ENCODE results near the gene CDK11A. TPM values are rescaled to one million over a fixed set of nuclear protein-coding genes. Genes with fewer than 3 reads are reported as not detected.

Gene CDK11A
- polyA plus RNA-seq, 3 donors, result 4.4 to 80.1 (median 13.3) TPM

- no peak for DNase-seq
- peaks cover 100% of the 10 kb centered on the region for H4K20me1 ChIP-seq (ENCODE audit: insufficient read depth, low read length)
- H3K4me3 ChIP-seq (replicated peaks in 1 of 3; ENCODE audit: low read depth in 2 of 3, low read length in 3 of 3), result no peak overlapping the region
- no peak overlapping the region for H3K27ac ChIP-seq (ENCODE audit: low read depth in 1 of 2, low read length in 2 of 2)
- Mint-ChIP-seq H3K4me1 (peaks cover 21% of the 10 kb centered on the region), H3K4me3 (no peak overlapping the region), H3K27ac (peak overlapping the region in 5 of 7 donors; percentile 26 to 81 (median 59)), H3K36me3 (peaks cover 83 to 98% of the 10 kb centered on the region in 2 donors), H3K9me3 (no peaks in the 10 kb centered on the region), H3K27me3 (ENCODE audit: low read depth in 3 of 3) (peaks cover 0 to 3% (median 0%) of the 10 kb centered on the region in 3 donors)
- H2AFZ ChIP-seq (ENCODE audit: insufficient read depth, low read depth, low read length, poor library complexity, severe bottlenecking), result no peak overlapping the region
- intact Hi-C loops (cut with micrococcal nuclease), result loop anchor here in 1 of 2 donors (5.0 kb wide), 1 partner anchor 148 kb away; no protein-coding TSS in a partner anchor
- H3K27me3 ChIP-seq (ENCODE audit: control insufficient read depth in 2 of 2, insufficient read depth in 2 of 2, low read length in 2 of 2), result no peaks in the 10 kb centered on the region
- no peaks in the 10 kb centered on the region for H3K9me3 ChIP-seq (replicated peaks in 1 of 2; ENCODE audit: control insufficient read depth in 1 of 2, insufficient read depth in 1 of 2, low read length in 2 of 2)
- no peak overlapping the region for H3K4me2 ChIP-seq (replicated peaks; ENCODE audit: extremely low read depth, low read length, poor library complexity, severe bottlenecking)
- no peak for TF ChIP-seq CTCF (IDR thresholded peaks at IDR 0.05)
- no peak overlapping the region for H3K9ac ChIP-seq (ENCODE audit: insufficient read depth, low read length, poor library complexity, severe bottlenecking)
- peaks cover 12 to 18% of the 10 kb centered on the region in 2 donors for H3K4me1 ChIP-seq (ENCODE audit: control insufficient read depth in 1 of 2, insufficient read depth in 2 of 2, low read length in 2 of 2)
- 93% methylated on average over 35 of the region's 37 CpGs for WGBS (ENCODE audit: insufficient coverage)
- H3K36me3 ChIP-seq (replicated peaks in 1 of 2; ENCODE audit: control insufficient read depth in 1 of 2, insufficient read depth in 2 of 2, low read length in 2 of 2), result peaks cover 95 to 98% of the 10 kb centered on the region in 2 donors
- peaks cover 95% of the 10 kb centered on the region for H3K79me2 ChIP-seq (ENCODE audit: insufficient read depth, low read length)
These were observed 35.5 kb upstream of the CDK11A start for GRCh38 chr1:1759456-1760344.

- H2AFZ ChIP-seq (ENCODE audit: insufficient read depth, low read depth, low read length, poor library complexity, severe bottlenecking), result no peak overlapping the region
- H3K36me3 Mint-ChIP-seq, result peaks cover 80 to 98% of the 10 kb centered on the region in 2 donors
- peak overlapping the region in 1 of 2 donors; percentile 59 for H3K27ac ChIP-seq (ENCODE audit: low read depth in 1 of 2, low read length in 2 of 2)
- intact Hi-C loops (cut with micrococcal nuclease), result no loop called here
- no peak overlapping the region for H3K9ac ChIP-seq (ENCODE audit: insufficient read depth, low read length, poor library complexity, severe bottlenecking)
- H4K20me1 ChIP-seq (ENCODE audit: insufficient read depth, low read length), result peaks cover 100% of the 10 kb centered on the region
- H3K79me2 ChIP-seq (ENCODE audit: insufficient read depth, low read length), result peaks cover 88% of the 10 kb centered on the region
- no peak overlapping the region for H3K4me3 ChIP-seq (replicated peaks in 1 of 3; ENCODE audit: low read depth in 2 of 3, low read length in 3 of 3)
- no peak for TF ChIP-seq CTCF (IDR thresholded peaks at IDR 0.05)
- no peaks in the 10 kb centered on the region for H3K9me3 ChIP-seq (replicated peaks in 1 of 2; ENCODE audit: control insufficient read depth in 1 of 2, insufficient read depth in 1 of 2, low read length in 2 of 2)
- WGBS (ENCODE audit: insufficient coverage), result 68% methylated on average over 33 of the region's 34 CpGs
- DNase-seq, result no peak
- H3K36me3 ChIP-seq (replicated peaks in 1 of 2; ENCODE audit: control insufficient read depth in 1 of 2, insufficient read depth in 2 of 2, low read length in 2 of 2), result peaks cover 96 to 100% of the 10 kb centered on the region in 2 donors
- H3K4me1 ChIP-seq (ENCODE audit: control insufficient read depth in 1 of 2, insufficient read depth in 2 of 2, low read length in 2 of 2), result peaks cover 4 to 10% of the 10 kb centered on the region in 2 donors
- H3K9me3 Mint-ChIP-seq, result no peaks in the 10 kb centered on the region
- H3K27me3 Mint-ChIP-seq (ENCODE audit: low read depth in 3 of 3), result peaks cover 0 to 3% (median 0%) of the 10 kb centered on the region in 3 donors
- peaks cover 13% of the 10 kb centered on the region for H3K4me1 Mint-ChIP-seq
- H3K27me3 ChIP-seq (ENCODE audit: control insufficient read depth in 2 of 2, insufficient read depth in 2 of 2, low read length in 2 of 2), result no peaks in the 10 kb centered on the region
- H3K4me3 Mint-ChIP-seq, result no peak overlapping the region
- H3K27ac Mint-ChIP-seq, result peak overlapping the region in 6 of 7 donors; percentile 42 to 86 (median 68)
- H3K4me2 ChIP-seq (replicated peaks; ENCODE audit: extremely low read depth, low read length, poor library complexity, severe bottlenecking), result no peak overlapping the region
These were observed 34.7 kb upstream of the CDK11A start for GRCh38 chr1:1758692-1759455.

Measured in CD14-positive monocyte (primary cell).